ENCODE data around the gene PCDH9.

DNA sequence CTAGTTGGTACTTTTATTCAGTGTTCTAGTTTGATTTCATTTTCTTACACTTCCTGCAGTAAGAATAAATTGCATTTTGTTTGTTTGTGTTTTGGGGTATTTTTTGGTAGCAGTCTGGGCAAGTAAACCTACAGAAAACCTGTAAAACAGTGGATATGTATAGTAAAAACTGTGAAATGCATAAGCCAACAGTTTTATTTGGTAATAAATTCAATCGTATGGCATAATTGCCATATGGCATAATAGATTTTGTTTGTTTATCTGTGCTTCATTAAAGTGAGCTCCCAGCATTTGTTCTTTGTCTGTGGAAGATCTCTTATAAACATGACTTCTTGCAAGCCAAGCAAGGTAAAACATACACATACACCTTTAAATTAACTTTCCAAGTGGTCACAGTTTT, 111.9 kb downstream of the PCDH9 start:
- no peak for TF ChIP-seq GABPB1 (CRISPR knock-in tag; IDR thresholded peaks at IDR 0.05)
- TF ChIP-seq, protein P1, sequence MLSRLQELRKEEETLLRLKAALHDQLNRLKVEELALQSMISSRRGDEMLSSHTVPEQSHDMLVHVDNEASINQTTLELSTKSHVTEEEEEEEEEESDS (CRISPR knock-in tag; IDR thresholded peaks at IDR 0.05; ENCODE audit: borderline replicate concordance) = no peak
- TF ChIP-seq, protein P2, sequence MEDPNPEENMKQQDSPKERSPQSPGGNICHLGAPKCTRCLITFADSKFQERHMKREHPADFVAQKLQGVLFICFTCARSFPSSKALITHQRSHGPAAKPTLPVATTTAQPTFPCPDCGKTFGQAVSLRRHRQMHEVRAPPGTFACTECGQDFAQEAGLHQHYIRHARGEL (CRISPR knock-in tag; IDR thresholded peaks at IDR 0.05) = no peak
- no peak for TF ChIP-seq NFIC (IDR thresholded peaks at IDR 0.05; ENCODE audit: low read length)
- TF ChIP-seq SMAD3 (CRISPR knock-in tag; IDR thresholded peaks at IDR 0.05) = no peak
- TF ChIP-seq, protein P3, sequence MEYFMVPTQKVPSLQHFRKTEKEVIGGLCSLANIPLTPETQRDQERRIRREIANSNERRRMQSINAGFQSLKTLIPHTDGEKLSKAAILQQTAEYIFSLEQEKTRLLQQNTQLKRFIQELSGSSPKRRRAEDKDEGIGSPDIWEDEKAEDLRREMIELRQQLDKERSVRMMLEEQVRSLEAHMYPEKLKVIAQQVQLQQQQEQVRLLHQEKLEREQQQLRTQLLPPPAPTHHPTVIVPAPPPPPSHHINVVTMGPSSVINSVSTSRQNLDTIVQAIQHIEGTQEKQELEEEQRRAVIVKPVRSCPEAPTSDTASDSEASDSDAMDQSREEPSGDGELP (IDR thresholded peaks at IDR 0.05; ENCODE audit: borderline replicate concordance, low read depth) = no peak
- no peak for TF ChIP-seq FOXK2 (IDR thresholded peaks at IDR 0.05)
- TF ChIP-seq, protein P4, sequence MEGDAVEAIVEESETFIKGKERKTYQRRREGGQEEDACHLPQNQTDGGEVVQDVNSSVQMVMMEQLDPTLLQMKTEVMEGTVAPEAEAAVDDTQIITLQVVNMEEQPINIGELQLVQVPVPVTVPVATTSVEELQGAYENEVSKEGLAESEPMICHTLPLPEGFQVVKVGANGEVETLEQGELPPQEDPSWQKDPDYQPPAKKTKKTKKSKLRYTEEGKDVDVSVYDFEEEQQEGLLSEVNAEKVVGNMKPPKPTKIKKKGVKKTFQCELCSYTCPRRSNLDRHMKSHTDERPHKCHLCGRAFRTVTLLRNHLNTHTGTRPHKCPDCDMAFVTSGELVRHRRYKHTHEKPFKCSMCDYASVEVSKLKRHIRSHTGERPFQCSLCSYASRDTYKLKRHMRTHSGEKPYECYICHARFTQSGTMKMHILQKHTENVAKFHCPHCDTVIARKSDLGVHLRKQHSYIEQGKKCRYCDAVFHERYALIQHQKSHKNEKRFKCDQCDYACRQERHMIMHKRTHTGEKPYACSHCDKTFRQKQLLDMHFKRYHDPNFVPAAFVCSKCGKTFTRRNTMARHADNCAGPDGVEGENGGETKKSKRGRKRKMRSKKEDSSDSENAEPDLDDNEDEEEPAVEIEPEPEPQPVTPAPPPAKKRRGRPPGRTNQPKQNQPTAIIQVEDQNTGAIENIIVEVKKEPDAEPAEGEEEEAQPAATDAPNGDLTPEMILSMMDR (CRISPR knock-in tag; IDR thresholded peaks at IDR 0.05) = no peak
